NCI-H2107 treated with DMSO at 0.1 percent for 48 hours (cell line): ENCODE results near the gene IQSEC3.

Experiments
- DNase-seq: peaks from one replicate; lab custom pipeline; 2025; ENCODE audit not compliant: unreplicated experiment; lab: John Stamatoyannopoulos, UW

Gene IQSEC3

DNA sequence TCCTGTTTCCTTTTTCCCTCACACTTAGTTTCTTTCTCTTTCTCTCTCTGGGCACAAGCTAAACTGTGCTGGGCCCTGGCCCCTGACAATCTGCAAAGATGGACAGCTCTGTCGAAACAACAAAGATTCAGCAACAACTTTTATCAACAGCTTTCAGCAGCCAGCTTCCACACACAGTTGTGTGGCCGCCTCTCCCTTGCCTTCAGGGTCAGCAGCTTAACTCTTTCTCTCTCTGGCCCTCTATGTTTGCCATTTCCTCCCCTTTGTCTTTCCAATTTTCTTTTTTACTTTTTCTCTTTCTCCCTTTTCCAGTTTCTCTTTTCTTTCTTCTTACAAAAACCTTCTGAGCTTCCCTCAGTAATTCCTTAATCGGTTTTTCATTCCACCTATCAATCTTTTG is 43.3 kb downstream of the IQSEC3 start:
- DNase-seq: no peak

DNA sequence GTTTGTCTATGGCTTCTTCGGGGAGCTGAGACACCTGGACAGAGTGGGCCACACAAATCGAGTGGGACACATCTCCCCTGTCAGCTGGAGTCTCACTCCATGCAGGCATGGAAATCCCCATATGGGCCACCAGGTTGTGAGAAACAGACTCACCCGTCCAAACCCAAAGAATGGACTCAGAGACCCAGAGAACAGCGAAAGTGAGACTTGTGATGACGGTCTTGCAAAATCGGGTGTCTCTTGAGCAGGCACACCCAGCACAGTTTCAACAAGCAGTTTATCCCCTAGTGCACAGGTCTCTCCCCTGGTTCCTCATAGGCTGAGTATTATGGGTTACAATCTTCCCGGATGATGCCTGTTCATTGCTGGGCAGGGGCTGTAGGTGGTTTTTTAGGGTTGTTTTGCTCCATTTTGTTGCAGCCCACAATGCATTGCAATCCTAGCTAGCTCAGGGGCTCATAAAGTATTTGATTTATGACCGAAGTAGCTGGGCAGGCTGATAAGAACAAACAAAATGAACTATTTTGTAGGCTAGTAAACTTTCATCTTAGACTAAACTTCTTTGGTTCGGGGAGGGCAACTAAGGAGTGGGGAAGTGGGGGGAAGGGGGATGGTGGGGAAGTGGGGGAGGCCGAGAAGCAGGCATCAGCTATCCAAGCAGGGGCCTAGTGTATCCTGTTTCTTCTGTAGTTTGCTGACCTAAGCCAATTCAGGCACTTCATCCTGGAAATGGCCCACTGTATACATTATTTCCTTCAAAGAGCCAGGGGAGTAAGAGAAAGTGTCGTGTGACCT is 45.3 kb downstream of the IQSEC3 start:
- DNase-seq: no peak

- no peak for DNase-seq
These were observed 46.8 kb downstream of the IQSEC3 start for GRCh38 chr12:113347-113746.

DNA sequence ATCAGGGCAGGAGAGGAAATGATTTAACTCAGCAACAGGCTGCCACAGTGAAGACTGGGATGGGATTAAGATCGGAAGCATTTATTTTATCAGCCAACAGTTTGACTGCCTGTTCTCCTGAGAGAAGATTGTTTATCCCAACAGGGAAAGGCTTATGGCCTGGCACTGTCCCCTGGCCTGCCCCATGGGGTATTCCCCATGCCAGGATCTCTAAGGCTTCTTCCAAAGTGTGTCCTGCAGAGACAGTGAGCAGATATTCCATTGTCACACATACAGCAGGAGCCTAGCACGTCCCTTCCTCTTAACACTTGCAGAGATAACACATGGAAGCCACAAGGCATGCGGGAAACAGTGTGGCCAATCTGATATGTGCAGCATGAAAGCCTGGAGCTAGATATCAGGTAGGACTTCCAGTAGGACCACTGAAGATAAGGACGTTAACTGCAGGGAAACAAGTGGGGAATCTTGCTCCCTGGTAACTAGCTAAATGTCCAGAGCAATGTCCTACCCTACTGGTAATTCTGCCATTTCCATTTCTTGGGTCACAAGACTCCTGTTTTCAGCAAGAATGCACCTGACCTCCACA is 48.2 kb downstream of the IQSEC3 start:
- no peak for DNase-seq

DNA sequence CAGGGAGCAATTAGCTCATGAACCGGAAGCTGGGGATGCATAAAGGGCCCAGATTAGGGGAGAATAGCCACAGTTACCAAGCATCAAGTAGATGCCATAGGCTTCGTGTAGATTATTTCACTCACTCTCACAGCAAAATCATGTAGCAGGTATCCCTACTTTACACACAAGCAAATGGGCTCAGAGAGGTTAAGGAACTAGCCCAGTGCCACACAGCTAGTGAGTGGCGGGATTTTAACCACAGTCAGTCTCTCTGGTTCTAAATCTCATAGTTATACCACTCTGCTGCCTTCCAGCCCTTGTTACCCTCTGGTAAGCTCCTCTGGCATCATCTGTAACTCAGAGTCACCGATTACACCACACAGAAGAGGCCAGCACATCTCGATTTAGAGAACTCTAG is 49.0 kb downstream of the IQSEC3 start:
- no peak for DNase-seq

DNA sequence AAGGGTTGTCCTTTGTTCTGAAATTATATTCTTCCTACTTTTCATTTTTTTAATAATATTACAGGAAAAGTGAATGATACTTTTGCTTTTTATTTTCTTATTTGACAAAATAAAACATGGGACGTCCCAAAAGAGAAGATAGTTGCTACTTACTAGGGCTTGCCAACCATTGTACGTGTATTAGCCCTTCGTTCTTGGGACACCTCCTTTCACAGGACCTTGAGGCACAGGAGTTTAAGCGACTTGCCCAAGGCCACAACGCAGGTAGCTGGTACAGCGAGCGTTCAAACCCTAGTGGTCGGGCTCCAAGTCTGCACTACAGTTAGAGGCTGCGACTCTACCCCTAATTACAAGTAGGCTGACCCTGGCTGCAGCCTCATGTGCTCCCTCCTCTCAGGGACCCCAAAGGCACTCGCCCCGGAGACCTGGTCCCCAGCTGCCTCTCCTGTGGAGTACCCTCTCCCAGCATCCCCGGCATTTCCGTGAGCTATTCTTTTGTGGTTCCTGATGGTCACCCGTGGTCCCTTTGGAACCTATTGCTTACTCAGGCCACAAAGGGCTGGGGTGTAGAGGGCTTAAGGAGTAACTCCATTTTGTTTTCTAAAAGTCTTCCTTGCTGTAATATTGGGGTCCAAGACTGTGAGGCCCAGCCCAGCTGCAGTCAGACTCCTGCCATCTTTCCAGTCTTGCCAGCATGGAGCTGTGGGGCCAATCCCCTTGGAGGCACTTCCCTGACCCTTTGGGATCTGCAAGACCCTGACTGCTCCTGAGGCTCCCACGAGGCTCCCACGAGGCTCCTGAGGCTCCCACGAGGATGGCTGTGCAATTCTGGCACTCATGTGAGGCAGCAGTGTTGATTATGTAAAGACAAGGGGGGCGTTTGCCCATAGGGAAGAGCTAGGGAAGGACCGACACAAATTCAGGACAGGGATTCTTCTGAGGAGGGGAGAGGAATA is 49.7 kb downstream of the IQSEC3 start:
- no peak for DNase-seq

DNA sequence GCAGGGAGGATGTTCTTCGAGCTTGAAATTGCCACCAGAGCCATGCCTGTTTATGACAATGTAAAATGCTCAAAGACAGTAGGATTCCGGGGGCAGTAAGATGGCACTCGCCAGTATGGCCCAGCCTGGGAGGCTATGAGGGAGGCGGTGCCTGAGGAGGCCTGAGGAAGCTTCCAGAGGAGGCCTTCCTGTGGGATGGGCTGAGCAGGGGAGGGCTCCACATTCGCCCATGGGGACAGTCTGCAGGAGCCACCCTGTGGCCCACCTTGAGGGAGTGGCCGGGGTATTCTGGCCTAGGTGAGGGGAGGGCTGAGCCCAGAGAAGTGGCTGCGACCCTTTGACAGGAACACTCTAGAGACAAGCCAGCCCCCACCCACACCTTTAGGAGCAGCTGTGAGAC is 50.7 kb downstream of the IQSEC3 start:
- DNase-seq: no peak

DNA sequence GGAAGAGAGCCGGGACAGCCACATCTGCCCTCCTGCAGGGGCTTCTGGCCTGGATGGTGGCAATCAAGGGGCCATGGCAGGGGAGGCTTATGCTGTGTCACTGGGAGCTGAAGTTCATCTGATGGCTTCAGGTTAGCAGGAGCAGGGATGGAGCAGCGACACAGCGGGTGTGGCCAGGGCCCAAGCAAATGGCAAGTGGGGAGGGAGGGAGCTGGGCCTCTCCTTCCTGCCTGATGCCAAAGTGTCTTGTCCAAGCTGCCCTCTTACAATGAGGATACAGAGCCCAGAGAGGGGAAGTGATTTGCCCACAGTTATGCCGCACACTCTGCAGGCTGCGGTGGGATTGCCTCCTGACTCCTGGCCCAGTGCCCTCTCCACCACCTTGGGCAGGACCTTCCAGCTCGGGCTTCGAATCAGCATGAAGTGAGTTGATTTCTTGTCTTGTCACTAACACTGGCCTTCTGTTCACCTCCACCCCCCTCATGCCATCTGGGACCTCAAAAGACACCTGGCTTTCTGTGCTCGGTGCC is 51.3 kb downstream of the IQSEC3 start:
- no peak for DNase-seq

DNA sequence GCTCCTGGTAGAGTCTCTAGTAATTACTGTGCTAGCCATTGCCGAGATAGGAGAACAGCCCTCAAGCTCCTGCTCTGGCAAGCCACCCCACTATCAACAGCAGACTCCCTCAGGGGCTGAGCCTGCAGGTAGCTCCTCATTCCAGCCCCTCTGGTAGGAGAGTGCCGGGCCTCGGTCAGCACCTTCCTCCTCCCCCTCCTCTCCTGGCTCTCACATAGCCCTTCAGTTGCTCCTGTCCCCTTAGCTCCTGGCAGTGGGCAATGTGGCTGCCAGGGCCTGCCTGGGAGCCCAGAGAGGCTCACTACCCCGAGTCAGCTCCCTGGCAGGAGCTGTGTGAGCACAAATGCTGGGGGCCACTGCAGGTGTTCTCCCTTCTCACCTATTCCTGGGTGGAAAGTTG is 52.0 kb downstream of the IQSEC3 start:
- DNase-seq: no peak

DNA sequence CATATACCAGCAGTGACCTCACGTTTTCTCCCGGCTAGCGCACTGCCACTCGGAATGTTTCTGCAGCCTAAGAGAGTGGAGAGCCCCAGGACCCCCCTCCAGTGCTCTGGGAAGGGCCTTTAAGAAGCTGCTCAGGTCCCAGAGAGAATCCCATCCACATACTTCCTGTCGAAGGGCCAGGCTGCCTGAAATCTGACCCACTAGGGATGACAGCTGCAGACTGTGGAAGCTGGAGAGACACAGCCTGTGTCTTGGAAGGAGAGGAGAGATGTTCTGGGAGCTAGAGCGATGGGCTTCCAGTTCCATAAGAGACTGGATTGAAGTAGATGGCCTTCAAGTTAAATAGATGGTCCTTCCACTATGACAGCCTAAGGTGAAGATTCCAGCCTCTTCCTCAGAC is 54.4 kb downstream of the IQSEC3 start:
- no peak for DNase-seq

DNA sequence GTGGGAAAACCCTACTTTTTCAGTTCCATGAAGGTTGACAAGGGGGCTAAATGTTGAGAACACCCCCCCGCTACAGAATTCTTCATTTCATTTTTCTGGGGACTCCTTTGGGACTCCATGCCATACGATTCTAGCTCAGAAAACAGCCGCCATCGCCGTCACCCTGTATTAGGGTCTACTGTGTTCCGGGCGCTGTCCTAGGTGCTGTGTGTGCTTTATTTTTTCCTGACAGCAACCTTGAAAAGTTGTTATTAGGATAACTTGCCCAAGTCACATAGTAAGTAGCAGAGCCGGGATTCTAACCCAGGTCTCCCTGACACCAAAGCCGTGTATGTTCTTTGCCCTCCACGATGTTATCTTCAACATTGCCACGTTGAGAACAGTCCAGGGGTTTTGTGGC is 55.1 kb downstream of the IQSEC3 start:
- no peak for DNase-seq

GRCh38 chr12:125075-125474 is 58.5 kb downstream of the IQSEC3 start:
- DNase-seq: no peak

- no peak for DNase-seq
These were observed 59.0 kb downstream of the IQSEC3 start for GRCh38 chr12:125566-125965.

- DNase-seq: no peak
These were observed 61.5 kb downstream of the IQSEC3 start for GRCh38 chr12:128079-128478.

- no peak for DNase-seq
These were observed 62.4 kb downstream of the IQSEC3 start for GRCh38 chr12:129001-129400.

DNA sequence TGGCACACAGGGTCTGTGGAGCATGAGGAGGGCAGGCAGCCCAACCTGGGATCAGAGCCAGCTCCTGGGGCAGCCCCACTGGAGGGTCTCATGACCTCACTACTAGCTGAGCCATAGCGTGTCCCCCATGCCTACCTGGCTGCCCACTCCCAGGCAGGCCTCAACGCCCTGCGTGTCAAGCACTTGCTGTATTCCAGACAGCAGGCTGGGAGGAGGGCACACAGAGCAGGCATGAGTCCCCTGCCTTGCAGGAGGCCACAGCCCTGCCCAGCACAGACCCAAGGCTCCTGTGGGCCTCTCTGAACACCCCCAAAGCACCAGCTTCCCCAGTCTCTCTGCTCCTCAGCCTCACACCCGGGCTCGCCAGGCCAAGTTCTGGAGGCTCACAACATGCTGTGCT is 64.0 kb downstream of the IQSEC3 start:
- DNase-seq: no peak

GRCh38 chr12:131008-131407 is 64.4 kb downstream of the IQSEC3 start:
- DNase-seq: no peak

- no peak for DNase-seq
These were observed 65.3 kb downstream of the IQSEC3 start for GRCh38 chr12:131732-132495.

DNA sequence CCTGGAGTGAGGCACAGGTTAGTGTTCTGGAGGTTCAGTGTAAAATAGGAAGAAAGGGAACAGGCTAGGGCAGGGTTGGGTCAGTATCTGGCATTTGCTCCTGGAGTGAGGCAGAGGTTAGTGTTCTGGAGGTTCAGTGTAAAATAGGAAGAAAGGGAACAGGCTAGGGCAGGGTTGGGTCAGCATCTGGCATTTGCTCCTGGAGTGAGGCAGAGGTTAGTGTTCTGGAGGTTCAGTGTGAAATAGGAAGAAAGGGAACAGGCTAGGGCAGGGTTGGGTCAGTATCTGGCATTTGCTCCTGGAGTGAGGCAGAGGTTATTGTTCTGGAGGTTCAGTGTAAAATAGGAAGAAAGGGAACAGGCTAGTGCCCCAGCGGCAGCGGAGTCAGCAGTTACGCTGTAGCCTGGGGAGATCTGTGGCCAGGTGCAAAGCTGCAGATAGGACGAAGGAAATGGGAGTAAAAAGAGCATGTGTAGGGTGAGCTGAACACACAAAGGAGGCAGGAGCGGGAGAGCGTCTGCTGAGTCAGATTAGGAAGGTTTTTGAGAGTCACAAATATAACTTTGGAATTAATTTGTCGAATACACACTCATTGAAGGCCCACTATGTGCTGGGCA is 67.2 kb downstream of the IQSEC3 start:
- peak; percentile 13 for DNase-seq

DNA sequence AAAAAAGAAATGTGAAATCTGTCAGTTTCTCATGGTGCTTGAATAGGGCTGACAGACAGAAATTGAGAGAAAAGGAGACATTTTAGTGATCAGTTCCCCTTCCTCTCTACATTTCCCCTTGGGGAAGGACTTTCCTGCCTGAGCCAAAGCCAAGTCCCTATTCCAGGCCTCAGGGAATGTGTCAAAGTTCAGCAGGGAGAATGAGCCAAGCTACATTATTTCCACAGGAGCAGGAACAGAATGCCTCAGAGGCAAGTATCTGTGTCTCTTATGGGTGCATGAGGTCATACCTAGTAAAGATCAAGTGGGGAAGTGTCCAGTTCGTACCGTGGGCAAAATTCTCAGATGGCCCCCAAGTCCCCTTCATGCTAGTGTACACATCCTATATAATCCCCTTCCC is 68.6 kb downstream of the IQSEC3 start:
- no peak for DNase-seq
